ENCODE measurements around the gene ARHGEF37.

Gene ARHGEF37

DNA sequence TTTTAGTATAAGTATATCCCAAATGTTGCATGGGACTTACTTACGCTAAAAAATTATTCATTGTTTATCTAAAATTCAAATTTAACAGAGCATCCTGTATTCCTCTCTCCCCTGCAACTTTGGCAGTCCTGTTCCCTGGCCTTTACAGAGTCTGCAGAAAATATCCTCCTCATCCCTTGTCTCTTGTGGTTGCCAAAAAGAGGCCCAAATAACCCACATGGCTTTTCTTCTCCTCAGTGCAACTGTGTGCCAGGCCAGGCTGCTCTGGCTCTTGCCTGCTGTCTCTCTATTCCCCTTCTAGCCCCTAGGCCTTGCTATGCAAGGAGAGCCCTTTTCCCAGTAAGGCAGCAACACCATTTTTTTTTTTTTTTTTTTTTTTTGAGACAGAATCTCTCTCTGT, 23.0 kb downstream of the ARHGEF37 start:
- no peak for DNase-seq

DNA sequence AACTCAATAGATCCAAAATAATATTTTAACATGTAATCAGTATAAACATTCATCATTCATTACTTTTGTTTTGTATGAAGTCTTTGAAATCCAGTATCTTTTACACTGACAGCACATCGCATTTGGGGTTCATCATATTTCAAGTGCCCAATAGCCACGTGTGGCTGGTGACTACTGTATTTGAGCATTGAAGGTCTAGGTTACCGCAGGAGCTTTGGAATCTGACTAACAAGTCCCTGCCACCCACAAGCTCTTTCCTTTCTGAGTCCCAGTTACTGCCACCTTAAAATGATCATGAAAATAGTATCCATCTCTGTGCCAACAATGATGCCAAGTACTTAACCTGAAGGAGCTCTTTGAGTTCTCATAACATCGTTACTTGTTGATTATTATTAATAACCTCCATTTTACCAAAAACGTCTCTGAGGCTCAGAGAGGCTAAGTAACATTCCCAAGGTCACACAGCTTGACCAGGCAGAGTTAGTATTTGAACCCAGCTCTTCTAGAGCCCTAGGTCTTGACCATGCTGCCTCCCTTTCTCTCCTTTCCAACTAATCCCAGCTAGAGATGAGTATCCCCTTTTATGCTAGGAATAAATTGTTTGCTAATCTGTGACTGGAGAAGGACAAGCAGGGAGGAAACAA, 24.2 kb downstream of the ARHGEF37 start:
- DNase-seq, result no peak

DNA sequence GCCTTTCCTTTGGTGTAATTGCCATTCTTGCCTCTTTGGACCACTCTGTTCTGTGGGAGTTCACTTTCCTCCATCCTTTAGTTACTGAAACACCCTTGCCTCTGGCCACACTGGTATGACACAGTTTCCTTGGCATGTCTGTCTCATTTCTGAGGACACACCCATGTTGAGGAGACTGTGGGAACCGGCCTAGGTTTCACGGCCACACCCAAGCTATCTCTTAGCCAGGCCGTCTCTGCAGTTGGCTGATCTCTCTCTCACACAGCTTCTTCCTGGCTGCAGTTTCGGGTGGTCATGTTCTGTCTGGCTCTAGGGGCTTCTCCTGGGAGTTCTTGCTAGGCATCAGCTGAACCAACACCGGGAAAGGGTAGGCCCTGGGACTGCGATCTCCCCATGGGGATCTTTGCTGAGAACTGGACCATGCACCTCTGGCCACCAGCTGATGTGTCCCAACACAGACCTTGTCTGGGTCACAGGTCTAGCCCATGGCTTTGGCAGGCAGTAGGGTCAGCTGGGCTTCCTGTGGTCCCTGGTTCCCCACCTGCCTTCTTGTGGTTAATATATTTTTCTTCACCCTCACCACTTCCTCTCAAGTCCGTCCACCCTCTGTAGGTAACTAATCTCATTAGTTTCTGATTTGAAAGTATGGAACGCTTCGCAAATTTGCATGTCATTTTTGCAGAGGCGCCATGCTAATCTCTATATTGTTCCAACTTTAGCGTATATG, 24.9 kb downstream of the ARHGEF37 start:
- no peak for DNase-seq

DNA sequence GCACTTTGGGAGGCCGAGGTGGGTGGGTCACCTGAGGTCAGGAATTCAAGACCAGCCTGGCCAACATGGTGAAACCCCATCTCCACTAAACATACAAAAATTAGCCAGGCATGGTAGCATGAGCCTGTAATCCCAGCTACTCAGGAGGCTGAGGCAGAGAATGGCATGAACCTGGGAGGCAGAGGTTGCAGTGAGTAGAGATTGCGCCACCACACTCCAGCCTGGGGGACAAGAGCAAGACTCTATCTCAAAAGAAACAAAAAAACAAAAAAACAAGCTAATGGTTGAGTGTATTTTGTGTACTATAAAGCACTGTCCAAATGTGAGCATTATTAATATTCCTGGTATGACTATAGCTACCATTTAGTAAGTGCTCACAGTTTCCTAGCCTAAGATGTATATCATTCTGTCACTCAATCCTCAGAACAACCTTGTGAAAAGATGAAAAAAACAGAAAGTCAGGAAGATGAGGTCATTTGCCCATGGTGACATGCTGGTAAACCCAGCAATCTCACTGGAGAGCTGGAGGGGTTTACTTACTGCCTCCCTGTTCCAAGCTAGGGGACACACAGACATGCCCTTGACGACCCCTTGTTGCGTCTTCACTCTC, 27.7 kb downstream of the ARHGEF37 start:
- DNase-seq, result no peak

DNA sequence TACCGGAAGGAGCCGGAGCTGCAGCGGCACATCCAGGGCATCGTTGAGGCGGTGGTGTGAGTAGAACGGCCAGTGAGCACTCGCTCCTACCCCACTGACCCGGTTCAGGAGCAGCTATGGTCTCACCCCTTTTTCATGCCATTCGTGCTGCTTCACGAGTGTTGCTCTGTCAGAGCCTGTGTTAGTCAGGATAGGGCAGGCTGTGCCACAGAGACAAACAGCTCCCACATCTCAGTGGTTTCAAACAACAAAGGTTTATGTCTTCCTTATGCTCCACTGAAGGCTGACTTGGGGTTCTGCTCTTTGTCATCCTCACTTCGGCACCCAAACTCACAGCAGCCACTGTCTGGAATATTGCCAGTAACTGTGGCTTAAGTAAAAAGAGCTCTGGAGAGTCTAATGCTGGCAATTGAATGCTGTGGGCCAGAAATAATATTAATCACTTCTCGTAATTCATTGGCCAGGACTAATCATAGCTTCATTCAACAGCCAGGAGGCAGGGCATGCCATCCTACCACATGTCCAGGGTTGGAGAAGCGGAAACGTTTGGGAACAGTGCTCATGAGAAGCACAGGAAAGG, 28.4 kb downstream of the ARHGEF37 start:
- no peak for DNase-seq

DNA sequence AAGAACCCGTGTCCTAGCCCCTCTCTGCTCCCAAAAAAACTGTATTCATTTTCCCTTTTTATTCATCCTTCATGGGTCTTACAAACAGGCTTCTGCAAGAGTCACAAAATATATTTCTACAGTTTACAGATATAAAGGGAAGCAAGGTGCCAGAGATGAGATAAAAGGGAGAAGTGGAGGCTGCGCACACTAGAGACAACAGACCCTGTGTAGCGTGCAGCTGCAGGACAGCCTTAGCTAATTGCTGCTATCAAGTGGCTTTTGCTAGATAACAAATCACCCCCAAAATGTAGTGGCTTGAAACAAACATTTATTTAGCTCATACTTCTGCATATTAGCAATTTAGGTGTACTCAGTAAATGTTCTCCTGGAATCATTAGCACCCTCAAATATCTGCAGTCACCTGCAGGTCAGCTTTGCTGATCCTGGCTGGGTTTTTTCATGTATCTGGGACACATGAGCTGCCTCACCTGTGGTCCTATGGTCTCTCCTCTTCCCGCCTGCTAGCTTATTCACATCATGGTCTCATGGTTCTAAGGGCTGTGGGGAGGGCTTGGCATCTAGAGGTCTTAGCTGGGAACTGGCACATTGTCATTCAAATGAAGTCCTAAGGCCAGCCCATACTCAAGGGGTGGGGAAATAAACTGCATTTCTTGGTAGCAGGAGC, 29.4 kb downstream of the ARHGEF37 start:
- DNase-seq, result no peak

DNA sequence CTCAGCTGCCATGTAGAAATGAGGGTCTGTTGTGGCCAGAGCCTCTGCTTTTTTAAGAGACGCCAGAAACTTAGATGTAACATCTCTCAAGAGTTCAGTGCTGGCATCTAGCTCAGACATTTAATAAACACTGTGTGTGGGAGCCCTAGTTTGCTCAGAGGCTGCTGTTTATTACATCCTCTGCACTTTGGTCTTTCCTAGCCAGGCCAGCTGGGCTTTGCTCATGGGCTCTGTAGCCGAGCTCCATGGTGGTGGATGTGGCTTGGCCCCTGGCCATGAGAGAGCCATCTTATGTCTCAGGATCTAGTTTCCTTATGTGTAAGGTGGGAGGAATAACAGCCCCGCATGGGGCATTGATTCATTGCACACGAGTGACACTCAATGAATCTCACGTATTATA, 30.0 kb downstream of the ARHGEF37 start:
- DNase-seq, result no peak

DNA sequence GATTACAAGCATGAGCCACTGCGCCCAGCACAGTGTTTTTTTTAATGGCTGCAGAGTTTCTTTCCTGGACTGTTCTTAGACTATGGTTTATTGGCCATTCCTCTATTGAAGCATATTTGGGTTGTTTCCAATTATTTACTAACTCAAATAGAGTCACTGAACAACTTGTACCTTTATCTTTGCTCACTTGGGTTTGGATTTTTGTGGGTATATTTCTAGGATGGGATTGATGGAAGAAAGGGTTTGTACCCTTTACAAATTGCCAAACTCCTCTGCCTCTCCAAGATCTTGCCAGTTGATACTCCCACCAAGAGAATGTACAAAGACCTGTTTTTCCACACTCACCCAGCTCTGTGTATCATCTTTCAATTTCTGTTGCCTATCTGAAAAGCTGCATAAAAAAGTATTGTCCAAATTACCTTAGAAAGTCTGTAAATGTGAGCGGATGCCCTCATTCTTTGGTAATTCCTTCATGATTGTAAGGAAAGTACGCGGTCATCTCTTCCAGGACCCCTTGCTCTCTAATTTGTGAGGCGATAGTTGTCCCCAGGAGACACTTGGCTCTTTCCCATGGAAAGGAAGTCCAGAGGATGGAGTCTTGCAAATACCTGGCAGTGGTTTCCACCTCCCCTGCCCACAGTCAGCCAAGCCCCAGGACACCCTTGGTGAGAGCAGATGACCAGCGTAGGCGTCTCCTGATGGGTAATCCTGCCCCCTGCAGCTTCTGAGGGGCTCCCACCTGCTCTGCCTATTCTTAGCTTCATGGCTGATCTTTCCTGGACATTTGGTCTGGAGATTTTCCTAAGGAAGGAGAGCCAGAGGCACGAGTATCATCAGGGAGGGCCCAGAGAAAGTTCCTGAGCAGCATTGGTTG, 33.0 kb downstream of the ARHGEF37 start:
- DNase-seq, result no peak

DNA sequence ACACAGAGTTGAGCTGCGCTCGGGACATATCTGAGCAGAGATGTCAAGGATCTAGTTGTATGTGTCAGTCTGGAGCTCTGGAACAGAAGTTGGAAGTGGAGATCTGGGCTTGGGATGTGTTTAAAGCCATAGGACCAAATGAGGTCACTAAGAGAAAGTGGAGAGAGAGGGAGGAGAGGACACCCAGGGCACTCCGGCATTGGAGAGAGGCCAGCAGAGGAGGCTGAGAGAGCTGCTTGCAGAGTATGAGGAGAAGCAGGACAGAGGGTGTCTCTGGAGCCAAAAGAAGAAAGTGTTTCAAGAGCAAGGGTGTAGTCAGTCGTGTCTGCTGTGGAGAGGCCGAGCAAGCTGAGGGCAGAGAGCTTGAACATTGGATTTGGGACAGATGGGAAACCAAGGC, 34.7 kb downstream of the ARHGEF37 start:
- DNase-seq, result no peak

DNA sequence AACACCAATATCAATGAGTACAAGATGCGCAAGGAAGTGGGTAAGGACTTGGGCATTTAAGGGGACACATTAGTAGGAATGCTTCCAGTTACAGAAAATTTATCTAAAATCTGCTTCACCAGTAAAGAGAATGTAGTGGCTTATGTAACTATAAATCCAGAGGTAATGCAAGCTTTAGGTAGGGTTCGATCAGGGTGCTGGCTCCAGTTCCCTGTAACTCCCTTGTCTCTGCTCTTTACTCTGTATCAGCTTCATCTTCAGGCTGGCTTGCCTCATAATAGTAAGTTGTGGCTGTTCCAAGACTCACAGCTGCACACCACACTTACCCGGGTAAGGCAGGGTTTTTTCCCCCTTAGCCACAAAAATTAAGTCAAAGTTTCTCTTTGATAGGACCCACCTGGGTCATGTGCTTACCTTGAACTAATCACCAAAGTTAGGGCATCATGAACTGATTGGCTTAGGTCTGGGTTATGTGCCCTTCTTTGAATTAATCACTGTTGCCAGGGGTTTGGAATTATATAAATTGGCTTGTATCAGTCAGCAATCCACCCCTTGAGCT, 35.5 kb downstream of the ARHGEF37 start:
- no peak for DNase-seq

DNA sequence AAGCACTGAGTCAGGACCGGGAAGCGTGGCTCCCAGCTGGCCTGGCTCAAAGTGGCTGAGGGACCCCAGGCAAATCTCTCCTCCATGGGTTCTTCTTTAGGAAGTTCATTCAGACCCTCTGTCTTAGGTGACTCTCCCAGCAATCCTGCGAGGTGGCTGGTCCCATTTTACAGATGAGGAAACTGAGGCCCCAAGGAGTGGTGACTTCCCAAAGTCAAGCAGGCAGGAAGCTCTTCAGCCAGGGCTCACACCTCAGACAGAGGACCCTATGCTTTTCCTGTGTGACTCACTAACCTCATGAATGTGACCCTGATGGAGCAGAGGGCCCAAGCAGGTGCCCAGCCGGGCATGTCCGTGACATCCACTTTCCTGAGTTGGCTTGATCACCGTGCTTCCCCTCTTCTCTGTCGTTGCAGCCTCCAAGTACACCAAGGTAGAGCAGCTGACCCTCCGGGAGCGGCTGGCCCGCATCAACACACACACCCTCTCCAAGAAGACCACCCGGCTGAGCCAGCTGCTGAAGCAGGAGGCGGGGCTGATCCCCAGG, 36.5 kb downstream of the ARHGEF37 start:
- no peak for DNase-seq

DNA sequence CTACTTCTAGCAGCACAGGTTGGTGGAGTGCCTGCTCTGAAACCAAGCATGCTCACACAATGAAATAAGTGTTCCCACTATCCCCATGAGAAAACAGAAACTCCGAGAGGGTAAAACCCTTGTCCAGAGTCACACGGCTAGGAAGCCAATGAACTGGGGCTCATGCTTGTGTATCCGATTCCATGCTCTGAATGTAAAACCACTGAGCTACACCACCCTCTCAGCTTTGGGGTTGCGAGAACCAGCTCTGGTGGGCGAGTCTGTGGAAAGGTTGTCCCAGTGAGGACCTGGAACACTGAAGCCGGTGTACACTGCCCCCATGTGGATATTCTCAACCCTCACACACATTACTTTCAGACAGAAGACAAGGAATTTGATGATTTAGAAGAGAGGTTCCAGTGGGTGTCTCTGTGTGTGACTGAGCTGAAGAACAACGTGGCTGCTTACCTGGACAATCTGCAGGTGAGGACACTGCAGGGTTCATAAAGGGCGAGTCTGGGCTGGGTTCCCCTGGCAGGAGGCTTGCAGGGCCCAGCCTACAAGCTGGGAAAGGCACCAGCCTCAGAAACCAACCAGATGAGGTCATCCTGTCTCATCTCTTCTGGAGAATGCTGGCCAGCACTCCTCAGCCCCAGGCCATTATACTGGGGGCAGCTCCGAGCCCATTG, 37.4 kb downstream of the ARHGEF37 start:
- peak; percentile 28 for DNase-seq

DNA sequence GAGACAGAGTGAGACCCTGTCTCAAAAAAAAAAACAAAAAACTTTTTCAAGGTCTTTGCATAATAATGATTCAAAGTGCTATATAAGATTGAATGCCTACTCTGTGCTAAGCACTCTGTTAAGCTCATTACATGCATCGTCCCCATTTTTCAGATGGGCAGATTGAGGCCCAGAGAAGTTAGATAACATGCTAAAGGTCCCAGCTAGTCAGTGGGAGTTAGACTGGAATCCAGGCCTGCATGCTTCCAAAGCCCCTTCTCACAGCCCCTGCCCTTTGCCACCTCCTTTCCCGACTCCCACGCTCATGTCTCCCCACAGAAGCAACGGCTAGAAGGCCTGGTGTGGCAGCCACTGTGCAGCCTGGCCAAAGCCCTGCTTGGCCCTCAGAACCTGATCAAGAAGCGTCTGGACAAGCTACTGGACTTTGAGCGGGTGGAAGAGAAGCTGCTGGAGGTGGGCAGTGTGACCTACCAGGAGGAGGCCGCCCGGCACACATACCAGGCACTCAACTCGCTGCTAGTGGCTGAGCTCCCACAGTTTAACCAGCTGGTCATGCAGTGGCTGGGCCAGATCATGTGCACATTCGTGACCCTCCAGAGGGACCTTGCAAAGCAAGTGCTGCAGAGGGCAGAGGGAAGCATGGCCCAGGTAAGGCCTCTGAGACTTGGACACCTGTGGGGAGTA, 40.3 kb downstream of the ARHGEF37 start:
- no peak for DNase-seq

DNA sequence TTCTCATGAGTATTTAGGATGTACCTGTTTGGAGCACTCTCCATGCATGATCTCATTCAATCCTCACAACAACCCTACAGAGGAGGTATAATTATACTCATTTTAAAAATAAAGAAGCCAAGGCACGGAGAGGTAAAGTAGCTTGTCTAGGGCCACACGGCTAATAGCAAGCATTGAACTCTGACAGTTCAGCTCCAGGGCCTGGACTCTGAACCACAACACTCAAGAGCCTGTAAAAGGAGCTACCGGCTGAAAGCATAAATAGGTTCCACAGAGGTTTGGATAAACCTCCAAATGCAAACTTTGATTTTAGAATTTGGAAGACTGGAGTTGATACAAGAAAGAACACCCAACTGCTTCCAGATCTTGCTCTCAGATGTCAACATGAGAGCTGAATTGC, 41.2 kb downstream of the ARHGEF37 start:
- DNase-seq, result no peak

DNA sequence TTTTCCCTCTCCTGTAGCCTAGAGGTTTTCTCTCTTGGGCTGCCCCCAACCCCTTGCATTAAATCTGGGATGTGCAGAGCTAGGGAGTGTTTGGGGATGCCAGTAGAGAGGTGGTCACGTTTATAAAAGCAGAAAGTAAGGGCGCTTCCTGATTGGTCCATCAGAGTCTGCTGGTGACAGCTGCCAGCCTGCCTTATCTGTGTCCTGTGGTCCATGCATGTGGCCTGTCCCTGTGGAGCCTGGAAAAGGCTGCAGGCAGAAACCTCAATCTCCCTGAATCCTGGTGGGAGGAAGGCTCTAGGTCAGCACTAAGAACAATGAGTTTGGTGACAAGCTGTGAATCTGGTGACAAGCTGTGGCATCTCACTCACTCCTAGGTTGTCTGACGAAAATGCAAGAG, 42.2 kb downstream of the ARHGEF37 start:
- no peak for DNase-seq

DNA sequence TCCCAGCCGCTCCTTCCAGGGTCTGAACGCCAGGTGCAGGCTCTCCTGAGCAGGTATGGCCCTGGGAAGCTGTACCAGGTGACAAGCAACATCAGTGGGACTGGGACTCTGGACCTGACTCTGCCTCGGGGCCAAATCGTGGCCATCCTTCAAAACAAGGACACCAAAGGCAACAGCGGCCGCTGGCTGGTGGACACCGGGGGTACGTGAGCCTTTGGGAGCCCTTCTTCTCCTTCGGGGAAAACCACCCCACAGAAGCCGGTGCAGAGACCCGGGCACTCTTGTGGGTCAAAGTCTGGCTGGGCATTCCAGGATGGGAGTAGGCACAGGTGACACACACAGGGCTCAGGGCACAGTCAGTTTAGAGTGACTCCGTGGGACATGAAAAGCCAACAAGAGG, 45.8 kb downstream of the ARHGEF37 start:
- DNase-seq, result peak; percentile 22

DNA sequence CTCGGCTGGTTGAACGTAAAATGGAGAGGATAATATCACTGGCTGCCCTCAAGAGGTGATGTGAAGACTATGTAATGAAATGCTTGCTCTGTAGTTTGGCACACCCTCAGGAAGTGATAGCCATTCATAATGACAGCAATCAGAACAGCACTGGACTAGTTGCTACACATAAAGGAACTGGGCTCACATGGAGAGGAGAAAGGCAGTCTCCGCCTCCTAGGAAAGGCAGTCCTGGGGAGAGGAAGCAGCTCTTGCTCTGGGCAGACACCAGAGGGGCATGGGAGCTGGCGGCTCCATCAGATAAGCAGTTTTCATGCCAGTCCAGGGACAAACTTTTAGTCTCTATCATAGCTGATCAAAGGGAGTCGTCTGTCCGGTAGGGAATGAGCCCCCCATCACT, 46.9 kb downstream of the ARHGEF37 start:
- DNase-seq, result no peak

DNA sequence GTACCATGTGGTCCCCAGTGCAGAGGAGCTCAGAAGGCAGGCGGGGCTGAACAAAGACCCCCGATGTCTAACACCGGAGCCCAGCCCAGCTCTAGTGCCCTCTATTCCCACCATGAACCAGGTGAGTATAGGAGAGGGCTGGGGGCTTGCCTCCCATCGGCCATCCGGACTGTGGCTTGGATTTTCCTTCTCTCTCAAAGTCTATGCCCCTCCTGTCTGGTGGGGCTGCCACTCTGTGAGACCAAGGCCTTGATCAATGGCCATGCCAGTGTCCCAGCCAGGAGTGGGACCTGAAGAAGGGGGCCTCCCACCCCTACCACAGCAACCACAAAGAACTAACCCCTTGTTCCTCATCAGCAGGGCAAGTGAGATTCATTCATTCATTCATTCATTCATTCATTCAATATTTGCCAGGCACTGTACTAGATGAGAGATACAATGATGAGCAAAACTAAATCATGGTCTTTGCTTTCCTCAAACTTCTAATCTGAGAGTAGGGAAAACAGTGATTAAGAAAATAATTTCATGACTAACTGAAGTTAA, 47.6 kb downstream of the ARHGEF37 start:
- DNase-seq, result no peak

DNA sequence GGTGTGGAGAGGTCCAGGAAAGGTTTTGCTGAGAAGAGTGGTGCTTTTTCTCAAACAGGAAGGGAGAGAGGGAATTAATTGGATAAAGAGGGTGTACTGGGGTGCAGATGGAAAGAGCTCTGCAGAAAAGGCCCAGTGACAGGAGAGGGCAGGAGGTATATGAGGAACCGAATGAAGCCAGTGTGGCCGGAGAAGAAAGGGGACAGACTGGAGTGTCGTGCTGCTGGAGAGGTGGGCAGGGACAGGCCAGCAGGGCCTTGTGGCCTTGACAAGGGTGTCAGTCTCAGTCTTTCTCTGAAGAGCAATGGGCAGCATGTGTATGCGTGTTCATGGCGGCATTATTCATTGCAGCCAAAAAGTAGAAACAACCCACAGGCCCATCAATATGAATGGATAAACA, 48.1 kb downstream of the ARHGEF37 start:
- no peak for DNase-seq

DNA sequence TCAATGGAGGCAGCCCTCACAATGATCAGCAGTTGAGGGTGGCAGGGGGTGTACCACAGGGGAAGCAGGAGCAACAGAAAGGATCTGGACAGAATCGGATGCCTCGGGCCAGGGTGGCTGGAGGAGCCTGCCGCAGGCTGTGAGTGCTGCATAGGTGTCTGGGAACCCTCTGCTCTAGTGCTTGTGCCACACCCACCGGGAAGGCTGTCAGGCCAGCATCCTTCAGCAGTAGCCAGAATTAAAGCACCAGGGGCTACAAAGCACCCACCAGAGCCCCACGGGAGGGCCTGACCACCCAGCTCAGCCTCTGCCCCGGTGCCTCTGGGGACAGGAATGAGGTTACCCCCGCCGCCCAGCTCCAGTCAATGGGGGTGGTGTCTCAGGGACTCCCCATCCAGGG, 49.0 kb downstream of the ARHGEF37 start:
- no peak for DNase-seq

All from NCI-H345 (cell line).